GM10248 (cell line): ENCODE results near the gene CLEC3B.

Source experiments
- CTCF ChIA-PET: fragments of 300-600 bp; sonication (Branson Sonifier 250); formaldehyde crosslinking; extraction: SDS; loops from one replicate; lab custom pipeline; 2021; ENCODE audit warnings: antibody characterized with exemption; lab: Yijun Ruan, JAX
- POLR2A ChIA-PET: fragments of 350-650 bp; sonication (Branson Sonifier 250); formaldehyde crosslinking; extraction: SDS; loops from one replicate; lab custom pipeline; 2020; ENCODE audit warnings: antibody characterized with exemption; lab: Yijun Ruan, JAX
- DNase-seq: peaks from one replicate; pipeline ENCODE4 v3.0.0; 2012; ENCODE audit errors: extremely low spot score
- CTCF ChIP-seq: IDR thresholded peaks from 2 replicates; pipeline ENCODE4 v1.5.1; 2012; ENCODE audit warnings: mild to moderate bottlenecking, low read depth; ENCODE audit errors: extremely low read depth, missing control alignments, control extremely low read depth

The CLEC3B gene

GRCh38 chr3:45084361-45084760 is 58.3 kb downstream of the CLEC3B start:
- no peak for DNase-seq
- ChIA-PET CTCF (interaction anchor here (1.1 kb wide), 1 partner anchor 47 kb away, joined by 3 read pairs; no protein-coding TSS in a partner anchor), POLR2A (no interaction called here)
- TF ChIP-seq CTCF: no peak

- TF ChIP-seq CTCF: no peak
- POLR2A ChIA-PET: no interaction called here
- DNase-seq: no peak
- CTCF ChIA-PET: interaction anchor here (1.1 kb wide), 1 partner anchor 48 kb away, joined by 3 read pairs; no protein-coding TSS in a partner anchor
Observed at GRCh38 chr3:45084820-45085816, 59.0 kb downstream of the CLEC3B start.
